GM12873 (cell line): ENCODE results near the gene PSMD1.
A peak's percentile ranks its signal among the peaks of the same experiment; 100 is the strongest.

Experiments used
- TF ChIP-seq, protein P1 (sequence below): IDR thresholded peaks from 2 replicates; pipeline ENCODE4 v1.5.1; 2012; ENCODE audit warnings: low read depth, mild to moderate bottlenecking, moderate library complexity, low read length, control low read depth; ENCODE audit not compliant: insufficient read depth; ENCODE audit errors: missing control alignments

The PSMD1 gene

GRCh38 chr2:231012463-231012862 is 44.2 kb upstream of the PSMD1 start:
- TF ChIP-seq, protein P1, sequence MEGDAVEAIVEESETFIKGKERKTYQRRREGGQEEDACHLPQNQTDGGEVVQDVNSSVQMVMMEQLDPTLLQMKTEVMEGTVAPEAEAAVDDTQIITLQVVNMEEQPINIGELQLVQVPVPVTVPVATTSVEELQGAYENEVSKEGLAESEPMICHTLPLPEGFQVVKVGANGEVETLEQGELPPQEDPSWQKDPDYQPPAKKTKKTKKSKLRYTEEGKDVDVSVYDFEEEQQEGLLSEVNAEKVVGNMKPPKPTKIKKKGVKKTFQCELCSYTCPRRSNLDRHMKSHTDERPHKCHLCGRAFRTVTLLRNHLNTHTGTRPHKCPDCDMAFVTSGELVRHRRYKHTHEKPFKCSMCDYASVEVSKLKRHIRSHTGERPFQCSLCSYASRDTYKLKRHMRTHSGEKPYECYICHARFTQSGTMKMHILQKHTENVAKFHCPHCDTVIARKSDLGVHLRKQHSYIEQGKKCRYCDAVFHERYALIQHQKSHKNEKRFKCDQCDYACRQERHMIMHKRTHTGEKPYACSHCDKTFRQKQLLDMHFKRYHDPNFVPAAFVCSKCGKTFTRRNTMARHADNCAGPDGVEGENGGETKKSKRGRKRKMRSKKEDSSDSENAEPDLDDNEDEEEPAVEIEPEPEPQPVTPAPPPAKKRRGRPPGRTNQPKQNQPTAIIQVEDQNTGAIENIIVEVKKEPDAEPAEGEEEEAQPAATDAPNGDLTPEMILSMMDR: no peak

DNA sequence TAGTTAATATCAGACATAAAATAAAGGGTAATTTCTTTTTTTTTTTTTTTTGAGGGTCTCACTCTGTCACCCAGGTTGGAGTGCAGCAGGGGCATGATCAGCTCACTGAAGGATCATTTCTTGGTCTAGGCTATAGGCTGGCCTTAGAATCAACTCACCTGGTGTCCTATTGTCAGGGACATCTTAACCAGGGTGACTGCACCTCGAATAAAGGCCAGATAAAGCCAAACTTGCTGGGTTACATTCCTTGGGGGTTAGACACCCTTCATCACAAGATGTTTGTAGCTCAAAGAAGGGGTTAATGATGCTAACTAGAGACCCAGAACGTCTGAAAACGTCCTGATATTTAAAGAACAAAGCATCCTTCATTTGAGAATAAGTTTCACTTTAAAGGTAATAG is 42.8 kb upstream of the PSMD1 start:
- TF ChIP-seq, protein P1: no peak

GRCh38 chr2:231015478-231015877 is 41.2 kb upstream of the PSMD1 start:
- TF ChIP-seq, protein P1: no peak

DNA sequence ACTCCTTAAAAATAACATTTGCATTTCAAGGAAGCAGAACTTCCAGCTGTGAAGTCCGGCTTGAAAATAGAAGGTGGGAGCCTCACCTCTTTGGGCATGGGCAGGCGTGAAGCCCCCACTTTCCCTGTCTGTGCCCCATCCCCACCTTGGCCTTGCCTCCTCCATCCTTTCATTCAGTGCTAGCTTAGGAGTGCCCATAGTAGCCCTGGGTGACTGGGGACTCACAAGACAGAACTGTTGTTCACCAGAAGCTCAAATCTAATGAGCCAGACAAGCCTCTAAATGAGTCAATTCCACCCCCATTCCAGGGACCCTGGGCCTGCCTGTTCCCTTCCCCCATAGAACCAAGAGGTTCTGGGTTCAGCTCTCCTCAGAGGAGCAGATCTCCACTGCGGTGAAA is 40.7 kb upstream of the PSMD1 start:
- TF ChIP-seq, protein P1: no peak

- TF ChIP-seq, protein P1: no peak
These were observed 40.0 kb upstream of the PSMD1 start for GRCh38 chr2:231016566-231017230.

DNA sequence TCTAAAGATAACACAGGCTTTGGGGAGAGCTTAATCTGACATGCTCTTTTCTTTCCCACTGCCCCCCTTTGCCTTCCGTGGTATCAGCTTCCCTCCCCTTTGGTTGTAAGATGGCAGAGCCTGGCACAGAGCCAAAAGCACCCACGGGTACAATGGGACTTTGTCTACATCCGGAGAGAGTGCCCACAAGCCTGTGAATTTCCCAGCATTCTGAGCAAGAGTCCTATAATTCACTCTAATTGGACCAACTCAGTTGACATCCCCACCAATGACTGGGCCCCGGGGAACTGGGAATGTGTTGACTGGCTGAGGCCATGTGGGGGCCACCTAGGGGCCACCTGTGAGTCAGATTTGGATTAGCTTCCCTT is 39.5 kb upstream of the PSMD1 start:
- TF ChIP-seq, protein P1: peak; percentile 4

- TF ChIP-seq, protein P1: no peak
These were observed 38.5 kb upstream of the PSMD1 start for GRCh38 chr2:231018184-231018583.
